Esophagus (tissue), 2 donors: ENCODE measurements around the gene PTGDS. TPM values are rescaled to one million over a fixed set of nuclear protein-coding genes. Genes with fewer than 3 reads are reported as not detected.

Experiments used
- H3K27ac ChIP-seq, 2 donors: one replicate each; pipeline ENCODE4 v1.5.1; 2013; ENCODE audit warnings: low read depth in 2 of 2, mild to moderate bottlenecking in 2 of 2, inconsistent platforms in 1 of 2, low read length in 1 of 2, moderate library complexity in 1 of 2
- H3K27me3 ChIP-seq, 2 donors: one replicate each; pipeline ENCODE4 v1.6.1; 2013; ENCODE audit warnings: low read length in 2 of 2, control low read depth in 1 of 2, mild to moderate bottlenecking in 1 of 2; ENCODE audit not compliant: insufficient read depth in 2 of 2, control insufficient read depth in 1 of 2
- H3K36me3 ChIP-seq, 2 donors: one replicate each; pipeline ENCODE4 v1.6.1; 2013; ENCODE audit warnings: low read length in 1 of 2; ENCODE audit not compliant: control insufficient read depth in 2 of 2, insufficient read depth in 2 of 2
- H3K4me1 ChIP-seq, 2 donors: one replicate each; pipeline ENCODE4 v1.6.1; 2013; ENCODE audit warnings: low read length in 1 of 2; ENCODE audit not compliant: control insufficient read depth in 2 of 2, insufficient read depth in 2 of 2
- H3K4me3 ChIP-seq, 2 donors: one replicate each; pipeline ENCODE4 v1.5.1; 2013; ENCODE audit warnings: low read length in 2 of 2, mild to moderate bottlenecking in 2 of 2, low read depth in 1 of 2, moderate library complexity in 1 of 2
- H3K9me3 ChIP-seq, 2 donors: one replicate each; pipeline ENCODE4 v1.6.1; 2013; ENCODE audit warnings: mild to moderate bottlenecking in 2 of 2, low read depth in 1 of 2, low read length in 1 of 2, moderate library complexity in 1 of 2; ENCODE audit not compliant: control insufficient read depth in 2 of 2, insufficient read depth in 1 of 2
- WGBS, 2 donors: extraction: QIAGEN DNeasy Blood & Tissue Kit; methylation state at CpG; one replicate each; pipeline ENCODE4 v1.1.7; 2013; 5-methylcytosine and 5-hydroxymethylcytosine counted together
- polyA plus RNA-seq, 2 donors: library from polyadenylated mRNA; stranded (reverse); fragments of 200-250 nt; gene quantifications; one replicate each; pipeline ENCODE4 v1.2.3, GENCODE V29; 2013
- donor health status: healthy with polysubstance abuse.
- donor health status: Bipolar disorder and iron deficiency.

Gene PTGDS
- polyA plus RNA-seq, 2 donors = 18.4 to 42.3 TPM

GRCh38 chr9:137025517-137025966, 48.2 kb downstream of the PTGDS start:
- 43 to 53% methylated on average over 20 to 21 of the region's 21 CpGs for WGBS, 2 donors
- Histone ChIP-seq H3K4me3 (no peak overlapping the region), H3K9me3 (peaks cover 0 to 3% of the 10 kb centered on the region in 2 donors), H3K4me1 (peaks cover 8 to 20% of the 10 kb centered on the region in 2 donors), H3K27me3 (no peaks in the 10 kb centered on the region), H3K36me3 (peaks cover 0 to 3% of the 10 kb centered on the region in 2 donors), H3K27ac (no peak overlapping the region)

- Histone ChIP-seq H3K27ac (no peak overlapping the region), H3K4me1 (peaks cover 8 to 20% of the 10 kb centered on the region in 2 donors), H3K9me3 (peaks cover 0 to 3% of the 10 kb centered on the region in 2 donors), H3K27me3 (no peaks in the 10 kb centered on the region), H3K4me3 (no peak overlapping the region), H3K36me3 (peaks cover 0 to 3% of the 10 kb centered on the region in 2 donors)
- 71 to 81% methylated on average over 2 of the region's 2 CpGs for WGBS, 2 donors
Observed at GRCh38 chr9:137026384-137026783, 49.1 kb downstream of the PTGDS start.

GRCh38 chr9:137026828-137027227, 49.5 kb downstream of the PTGDS start:
- H3K4me3 ChIP-seq = no peak overlapping the region
- peaks cover 8 to 20% of the 10 kb centered on the region in 2 donors for H3K4me1 ChIP-seq
- H3K9me3 ChIP-seq = peaks cover 0 to 2% of the 10 kb centered on the region in 2 donors
- H3K36me3 ChIP-seq = peaks cover 0 to 3% of the 10 kb centered on the region in 2 donors
- no peaks in the 10 kb centered on the region for H3K27me3 ChIP-seq
- WGBS, 2 donors = 53 to 54% methylated on average over 4 of the region's 4 CpGs
- H3K27ac ChIP-seq = no peak overlapping the region

GRCh38 chr9:137027369-137028262, 50.3 kb downstream of the PTGDS start, which contains the start of gene ABCA2:
ABCA2 (minus strand) TSS chr9:137028237; CDS start chr9:137028140, 97 bp downstream.
- Histone ChIP-seq H3K27ac (peak within 1 kb of the TSS in 1 of 2 donors; percentile 66), H3K36me3 (peaks cover 0 to 3% of the 10 kb centered on the region in 2 donors), H3K27me3 (no peaks in the 10 kb centered on the region), H3K4me1 (peaks cover 8 to 20% of the 10 kb centered on the region in 2 donors), H3K9me3 (no peaks in the 10 kb centered on the region), H3K4me3 (peak within 1 kb of the TSS; percentile 49 to 58)
- WGBS, 2 donors = 4% methylated on average over 56 to 95 of the region's 95 CpGs

GRCh38 chr9:137028263-137029057, 51.2 kb downstream of the PTGDS start:
- peaks cover 8 to 20% of the 10 kb centered on the region in 2 donors for H3K4me1 ChIP-seq
- H3K4me3 ChIP-seq = peak overlapping the region; percentile 38 to 58
- H3K36me3 ChIP-seq = peaks cover 0 to 3% of the 10 kb centered on the region in 2 donors
- no peaks in the 10 kb centered on the region for H3K9me3 ChIP-seq
- no peaks in the 10 kb centered on the region for H3K27me3 ChIP-seq
- H3K27ac ChIP-seq = peak overlapping the region in 1 of 2 donors; percentile 66
- 0 to 1% methylated on average over 69 to 98 of the region's 98 CpGs for WGBS, 2 donors

- Histone ChIP-seq H3K36me3 (no peaks in the 10 kb centered on the region), H3K4me1 (peaks cover 8 to 20% of the 10 kb centered on the region in 2 donors), H3K4me3 (peak overlapping the region in 1 of 2 donors; percentile 38), H3K9me3 (no peaks in the 10 kb centered on the region), H3K27me3 (no peaks in the 10 kb centered on the region), H3K27ac (peak overlapping the region in 1 of 2 donors; percentile 66)
- 25 to 27% methylated on average over 19 of the region's 19 CpGs for WGBS, 2 donors
Observed at GRCh38 chr9:137029058-137029936, 52.0 kb downstream of the PTGDS start.

GRCh38 chr9:137030006-137030405, 52.7 kb downstream of the PTGDS start:
- Histone ChIP-seq H3K4me3 (no peak overlapping the region), H3K27me3 (no peaks in the 10 kb centered on the region), H3K4me1 (peaks cover 9 to 22% of the 10 kb centered on the region in 2 donors), H3K9me3 (no peaks in the 10 kb centered on the region), H3K27ac (no peak overlapping the region), H3K36me3 (no peaks in the 10 kb centered on the region)
- 72 to 78% methylated on average over 14 to 15 of the region's 15 CpGs for WGBS, 2 donors

GRCh38 chr9:137030538-137031527, 53.5 kb downstream of the PTGDS start:
- H3K4me1 ChIP-seq = peaks cover 14 to 18% of the 10 kb centered on the region in 2 donors
- WGBS, 2 donors = 78 to 79% methylated on average over 65 of the region's 65 CpGs
- H3K27me3 ChIP-seq = no peaks in the 10 kb centered on the region
- H3K27ac ChIP-seq = no peak overlapping the region
- peak overlapping the region in 1 of 2 donors; percentile 15 for H3K4me3 ChIP-seq
- H3K9me3 ChIP-seq = no peaks in the 10 kb centered on the region
- H3K36me3 ChIP-seq = no peaks in the 10 kb centered on the region
